T-helper 2 cell treated with Interferon-gamma antibody and Interleukin-4, amounts not matched to agents 5 μg/mL and 100 μg/mL, for 36 hours (primary cell): ENCODE data around the gene WDR27.

Source experiments
- DNase-seq: peaks from one replicate; pipeline ENCODE4 v3.0.0; 2021; ENCODE audit warnings: low spot score
- H3K27ac Mint-ChIP-seq: one replicate; pipeline ENCODE4 v1.8.0; 2021; ENCODE audit warnings: mild to moderate bottlenecking, mixed read lengths
- H3K27me3 Mint-ChIP-seq: one replicate; pipeline ENCODE4 v1.8.0; 2021; ENCODE audit warnings: low read depth, mixed read lengths
- H3K36me3 Mint-ChIP-seq: one replicate; pipeline ENCODE4 v1.8.0; 2021; ENCODE audit warnings: low read depth, mixed read lengths
- H3K4me1 Mint-ChIP-seq: one replicate; pipeline ENCODE4 v1.8.0; 2021; ENCODE audit warnings: low read depth, mixed read lengths
- H3K4me3 Mint-ChIP-seq: one replicate; pipeline ENCODE4 v1.8.0; 2022; ENCODE audit warnings: mild to moderate bottlenecking, moderate library complexity, mixed read lengths
- H3K9me3 Mint-ChIP-seq: one replicate; pipeline ENCODE4 v1.8.0; 2021; ENCODE audit warnings: mixed read lengths

WDR27 gene

DNA sequence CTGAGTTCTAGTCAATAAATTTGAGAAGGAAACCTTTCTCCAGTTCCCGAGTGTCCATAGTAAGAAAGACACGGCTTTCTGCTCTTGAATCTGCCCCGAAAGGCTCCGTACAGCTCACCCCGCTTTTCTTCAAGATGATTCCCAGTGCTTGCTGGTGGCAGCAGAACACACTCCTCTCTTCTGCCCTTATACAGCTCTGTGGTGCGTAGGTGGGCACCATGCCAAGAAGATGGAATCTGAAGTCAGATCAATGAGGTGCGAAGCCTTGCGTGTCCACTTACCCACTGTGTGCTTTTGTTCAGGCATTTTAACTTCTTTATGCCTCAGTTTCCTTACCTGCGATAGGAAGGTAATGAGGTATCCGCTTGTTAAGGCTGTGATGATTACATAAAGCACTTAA is 142.2 kb downstream of the WDR27 start:
- DNase-seq: no peak
- peaks cover 24% of the 10 kb centered on the region for H3K4me1 Mint-ChIP-seq
- peaks cover 12% of the 10 kb centered on the region for H3K36me3 Mint-ChIP-seq
- H3K27me3 Mint-ChIP-seq: peaks cover 14% of the 10 kb centered on the region
- H3K9me3 Mint-ChIP-seq: no peaks in the 10 kb centered on the region
- no peak overlapping the region for H3K4me3 Mint-ChIP-seq
- no peak overlapping the region for H3K27ac Mint-ChIP-seq

DNA sequence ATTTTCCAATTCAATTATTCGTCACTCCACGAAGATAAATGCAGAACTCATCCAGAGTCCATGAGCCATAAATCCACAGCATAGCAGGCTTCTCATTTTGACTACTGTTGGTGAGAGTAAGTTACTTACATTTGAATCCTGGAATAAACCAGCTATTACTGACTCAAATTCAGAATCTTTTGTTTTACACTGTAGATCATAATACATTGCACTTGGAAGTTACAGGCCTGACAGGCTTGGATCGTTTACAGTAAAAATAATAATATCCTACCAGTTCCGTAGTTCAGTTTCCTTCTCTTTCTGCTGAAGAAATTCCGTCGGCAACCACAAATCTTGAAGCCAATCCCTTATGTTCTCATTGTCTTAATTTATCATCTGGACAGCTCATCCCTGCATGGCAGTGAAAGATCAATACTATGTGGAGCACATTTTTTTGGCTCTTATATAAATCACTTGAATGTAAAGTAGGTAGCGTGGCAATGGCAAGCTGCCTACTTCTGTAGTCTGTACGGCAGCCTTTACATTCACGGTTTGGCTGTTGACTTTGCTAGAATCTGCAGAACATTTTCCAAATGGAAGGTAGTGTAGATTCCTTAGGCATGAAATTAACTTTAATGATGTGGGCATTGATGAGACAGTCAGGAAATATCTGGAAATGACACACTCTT is 142.9 kb downstream of the WDR27 start:
- H3K4me3 Mint-ChIP-seq: no peak overlapping the region
- H3K27ac Mint-ChIP-seq: no peak overlapping the region
- H3K4me1 Mint-ChIP-seq: peaks cover 24% of the 10 kb centered on the region
- H3K9me3 Mint-ChIP-seq: no peaks in the 10 kb centered on the region
- DNase-seq: no peak
- peaks cover 12% of the 10 kb centered on the region for H3K36me3 Mint-ChIP-seq
- H3K27me3 Mint-ChIP-seq: peaks cover 14% of the 10 kb centered on the region

DNA sequence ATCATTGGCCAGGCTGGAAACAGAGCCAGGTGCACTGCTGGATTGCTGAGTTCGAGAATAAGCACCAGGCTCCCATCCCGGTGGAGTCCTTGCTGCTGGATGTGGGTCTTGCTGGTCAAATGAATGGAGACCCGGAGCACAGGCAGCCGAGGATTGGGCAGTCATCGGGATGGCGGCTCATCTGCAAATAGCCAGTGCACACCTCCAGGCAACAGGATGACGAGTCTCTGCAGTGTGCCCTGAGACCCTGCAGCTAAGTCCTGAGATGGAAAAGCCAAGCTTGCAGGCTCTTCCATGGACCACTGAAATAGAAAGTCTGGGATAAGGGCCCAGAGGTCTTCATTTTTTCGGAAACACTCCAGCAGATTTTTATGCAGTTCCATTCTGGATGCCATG is 143.5 kb downstream of the WDR27 start:
- H3K36me3 Mint-ChIP-seq: peaks cover 12% of the 10 kb centered on the region
- H3K9me3 Mint-ChIP-seq: no peaks in the 10 kb centered on the region
- DNase-seq: no peak
- H3K27ac Mint-ChIP-seq: no peak overlapping the region
- H3K4me3 Mint-ChIP-seq: no peak overlapping the region
- peaks cover 14% of the 10 kb centered on the region for H3K27me3 Mint-ChIP-seq
- H3K4me1 Mint-ChIP-seq: peaks cover 24% of the 10 kb centered on the region

DNA sequence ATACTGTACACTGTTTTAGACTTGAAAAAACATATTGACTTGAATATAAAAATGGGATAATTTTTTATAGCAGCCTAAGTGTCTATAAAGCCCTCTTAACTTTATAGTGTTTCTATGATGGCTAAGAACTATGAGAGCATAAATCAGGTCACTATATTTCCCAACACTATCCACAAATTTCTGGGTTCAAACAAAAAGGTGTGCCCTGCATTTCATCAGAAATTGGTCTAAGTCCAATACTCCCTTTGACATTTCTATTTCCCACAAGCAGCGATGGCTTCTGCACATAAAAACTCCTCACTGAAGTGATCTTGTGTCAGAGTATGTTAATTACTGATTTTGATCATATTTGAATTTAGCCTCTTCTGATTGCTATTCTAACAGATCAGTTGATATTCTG is 143.9 kb downstream of the WDR27 start:
- Mint-ChIP-seq H3K9me3 (no peaks in the 10 kb centered on the region), H3K27me3 (peaks cover 14% of the 10 kb centered on the region), H3K4me3 (no peak overlapping the region), H3K4me1 (peaks cover 24% of the 10 kb centered on the region), H3K36me3 (peaks cover 12% of the 10 kb centered on the region), H3K27ac (no peak overlapping the region)
- no peak for DNase-seq

DNA sequence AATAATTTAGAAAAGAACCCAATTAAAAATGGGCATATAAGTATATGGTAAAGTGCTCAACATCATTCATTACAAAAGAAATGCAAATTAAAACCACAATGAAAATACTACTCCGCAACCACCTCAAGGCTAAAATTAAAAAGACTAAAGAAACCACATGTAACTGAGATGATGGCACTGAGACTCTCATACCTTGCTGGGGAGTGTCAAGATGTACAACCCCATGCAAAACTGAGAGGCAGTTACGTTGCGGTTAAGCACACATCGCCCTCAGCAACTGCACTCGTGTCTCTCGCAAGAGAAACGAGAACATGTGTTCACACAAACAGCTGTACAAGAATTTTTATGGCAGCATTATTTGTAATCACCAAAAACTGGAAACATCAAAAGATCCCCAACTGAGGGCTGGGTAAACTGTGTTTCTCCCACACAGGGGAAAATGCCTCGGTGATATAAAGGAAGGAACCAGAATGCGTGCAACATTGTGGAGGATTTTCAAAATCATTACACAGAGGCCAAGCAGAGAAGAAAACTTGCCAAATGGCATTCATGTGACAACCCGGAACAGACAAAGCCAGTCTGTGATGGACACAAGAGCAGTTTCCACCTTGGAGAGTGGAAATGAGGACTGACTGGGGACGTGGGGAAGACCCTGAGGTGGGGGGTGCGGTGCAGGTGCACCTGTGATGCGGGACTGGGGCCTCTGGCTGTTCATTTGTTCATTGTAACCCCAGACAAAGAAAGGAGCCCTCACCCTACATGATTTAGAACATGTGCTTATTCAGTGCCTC is 144.9 kb downstream of the WDR27 start:
- Mint-ChIP-seq H3K4me3 (peak overlapping the region; percentile 71), H3K27me3 (peaks cover 5% of the 10 kb centered on the region), H3K9me3 (no peaks in the 10 kb centered on the region), H3K27ac (peak overlapping the region; percentile 71), H3K36me3 (peaks cover 12% of the 10 kb centered on the region), H3K4me1 (peaks cover 24% of the 10 kb centered on the region)
- peak; percentile 65 for DNase-seq

DNA sequence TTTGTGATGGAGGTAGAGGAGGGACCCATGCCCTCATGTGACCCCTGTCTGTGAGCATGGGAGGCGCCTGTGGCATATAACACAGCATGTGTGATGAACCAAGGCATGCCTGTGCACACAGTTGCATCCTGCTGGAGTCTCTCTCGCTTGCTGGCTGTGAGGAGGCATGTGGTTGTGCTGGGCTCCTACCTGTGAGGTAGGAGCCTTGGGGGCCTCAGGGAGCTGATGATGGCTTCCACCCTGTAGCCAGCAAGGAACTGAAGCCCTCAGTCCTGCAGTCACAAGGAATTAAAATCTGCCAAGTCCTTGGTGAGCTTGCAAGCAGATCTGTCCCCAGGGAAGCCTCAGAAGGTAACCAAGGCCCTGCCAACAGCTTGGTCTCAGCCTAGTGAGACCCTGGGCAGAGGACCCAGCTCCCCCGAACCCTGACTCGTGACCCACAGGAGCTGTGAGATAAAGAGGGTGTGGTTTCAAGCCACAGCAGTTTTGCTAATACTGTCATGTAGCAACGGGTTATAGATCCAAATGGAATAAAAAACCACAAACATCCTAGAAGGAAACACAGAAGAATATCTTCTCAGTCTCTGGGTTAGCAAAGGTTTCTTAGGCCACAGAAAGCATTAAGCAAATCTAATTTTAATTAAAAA is 145.7 kb downstream of the WDR27 start:
- Mint-ChIP-seq H3K4me1 (peaks cover 24% of the 10 kb centered on the region), H3K4me3 (peak overlapping the region; percentile 41), H3K27ac (no peak overlapping the region), H3K36me3 (peaks cover 12% of the 10 kb centered on the region), H3K27me3 (peaks cover 4% of the 10 kb centered on the region), H3K9me3 (no peaks in the 10 kb centered on the region)
- no peak for DNase-seq

DNA sequence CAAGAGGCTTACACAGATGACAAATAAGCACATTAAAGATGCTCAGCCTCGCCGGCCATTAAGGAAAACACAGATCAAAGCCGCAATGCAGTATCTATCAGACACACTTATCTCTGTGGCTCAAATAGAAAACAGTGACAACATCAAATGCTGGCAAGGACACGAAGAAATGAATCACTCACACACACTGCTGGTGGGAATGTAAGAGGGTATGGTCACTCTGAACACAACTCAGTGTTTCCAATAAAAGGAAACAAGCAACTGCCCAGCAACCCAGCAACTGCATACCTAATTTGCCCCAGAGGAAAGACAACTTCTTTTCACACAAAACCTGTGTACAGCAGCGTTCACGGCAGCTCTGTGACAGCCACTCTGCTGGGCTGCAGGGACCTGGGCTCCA is 155.8 kb downstream of the WDR27 start:
- Mint-ChIP-seq H3K4me3 (no peak overlapping the region), H3K4me1 (no peaks in the 10 kb centered on the region), H3K9me3 (peaks cover 13% of the 10 kb centered on the region), H3K27me3 (peaks cover 9% of the 10 kb centered on the region), H3K36me3 (no peaks in the 10 kb centered on the region), H3K27ac (no peak overlapping the region)
- DNase-seq: no peak

DNA sequence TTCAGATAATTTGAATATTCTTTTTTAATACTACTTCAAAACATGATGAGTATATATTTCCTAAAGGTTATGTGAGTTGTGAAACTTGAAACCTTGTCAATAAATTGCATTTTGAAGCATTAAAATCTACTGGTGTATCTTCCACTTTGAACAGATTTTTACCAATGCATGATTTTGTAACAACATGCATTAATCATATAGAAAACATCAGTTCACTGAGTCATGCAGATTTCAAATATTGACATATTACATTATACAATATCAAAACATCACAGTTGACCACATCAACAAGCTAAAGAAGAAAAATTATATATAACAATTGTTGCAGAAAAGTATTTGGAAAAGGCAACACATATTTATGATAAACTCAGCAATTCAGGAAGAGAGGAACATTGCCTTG is 158.1 kb downstream of the WDR27 start:
- Mint-ChIP-seq H3K4me3 (no peak overlapping the region), H3K9me3 (peaks cover 13% of the 10 kb centered on the region), H3K27ac (no peak overlapping the region), H3K4me1 (peaks cover 1% of the 10 kb centered on the region), H3K36me3 (no peaks in the 10 kb centered on the region), H3K27me3 (peaks cover 6% of the 10 kb centered on the region)
- DNase-seq: no peak

DNA sequence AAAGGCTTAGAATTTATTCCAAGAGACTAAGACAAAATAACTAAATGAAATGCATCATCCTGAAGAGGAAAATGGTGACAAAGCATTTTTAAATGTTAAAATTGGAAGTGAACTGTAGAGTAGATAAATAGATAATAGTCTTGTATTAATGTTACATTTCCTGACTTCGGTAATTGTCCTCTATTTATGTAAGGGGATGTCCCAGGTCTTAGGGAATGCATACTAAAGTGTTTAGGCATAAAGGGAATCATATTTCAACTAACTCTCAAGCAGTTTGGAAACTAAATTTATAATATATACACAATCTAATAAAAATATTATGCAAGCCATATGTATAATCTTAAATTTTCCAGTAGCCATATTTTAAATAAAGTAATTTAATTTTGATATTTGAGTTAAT is 159.3 kb downstream of the WDR27 start:
- peaks cover 1% of the 10 kb centered on the region for H3K4me1 Mint-ChIP-seq
- H3K27ac Mint-ChIP-seq: no peak overlapping the region
- H3K4me3 Mint-ChIP-seq: no peak overlapping the region
- H3K9me3 Mint-ChIP-seq: peaks cover 10% of the 10 kb centered on the region
- no peaks in the 10 kb centered on the region for H3K36me3 Mint-ChIP-seq
- H3K27me3 Mint-ChIP-seq: peaks cover 6% of the 10 kb centered on the region
- no peak for DNase-seq

DNA sequence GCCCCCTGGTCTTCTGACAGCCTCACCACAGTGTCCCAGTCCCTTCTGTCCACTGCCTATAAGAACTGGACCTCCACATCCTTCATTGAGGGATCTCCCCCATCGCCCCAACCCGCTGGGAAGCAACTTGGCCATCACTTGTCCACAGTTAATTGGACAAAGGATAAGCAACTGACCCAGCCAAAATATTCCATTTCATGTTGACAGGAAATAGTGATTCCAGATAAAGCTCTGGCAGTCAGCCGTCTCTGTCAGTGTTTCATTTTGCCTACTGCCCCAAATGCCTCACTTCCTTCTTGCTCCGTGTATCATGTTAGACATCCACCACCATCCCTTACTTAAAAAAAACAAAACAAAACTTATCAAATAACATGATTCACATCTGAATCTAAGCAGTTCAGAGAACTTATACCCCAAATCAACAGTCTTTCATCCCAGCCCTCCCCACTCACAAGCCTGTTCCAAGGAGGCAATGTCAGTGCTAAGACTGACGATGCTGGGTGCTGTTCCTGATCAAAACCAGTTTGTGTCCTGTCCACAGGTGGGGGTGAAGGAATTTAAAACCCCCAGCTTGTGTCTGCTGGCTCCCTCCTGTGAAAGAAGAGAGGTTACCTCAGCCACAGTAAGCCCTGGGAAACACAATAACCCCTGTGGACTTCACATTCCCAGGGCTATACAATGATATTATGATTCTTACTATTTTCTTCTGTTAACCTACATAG is 162.5 kb downstream of the WDR27 start:
- Mint-ChIP-seq H3K36me3 (no peaks in the 10 kb centered on the region), H3K4me1 (peaks cover 1% of the 10 kb centered on the region), H3K9me3 (peaks cover 6% of the 10 kb centered on the region), H3K27me3 (peaks cover 6% of the 10 kb centered on the region), H3K4me3 (no peak overlapping the region), H3K27ac (no peak overlapping the region)
- DNase-seq: no peak

DNA sequence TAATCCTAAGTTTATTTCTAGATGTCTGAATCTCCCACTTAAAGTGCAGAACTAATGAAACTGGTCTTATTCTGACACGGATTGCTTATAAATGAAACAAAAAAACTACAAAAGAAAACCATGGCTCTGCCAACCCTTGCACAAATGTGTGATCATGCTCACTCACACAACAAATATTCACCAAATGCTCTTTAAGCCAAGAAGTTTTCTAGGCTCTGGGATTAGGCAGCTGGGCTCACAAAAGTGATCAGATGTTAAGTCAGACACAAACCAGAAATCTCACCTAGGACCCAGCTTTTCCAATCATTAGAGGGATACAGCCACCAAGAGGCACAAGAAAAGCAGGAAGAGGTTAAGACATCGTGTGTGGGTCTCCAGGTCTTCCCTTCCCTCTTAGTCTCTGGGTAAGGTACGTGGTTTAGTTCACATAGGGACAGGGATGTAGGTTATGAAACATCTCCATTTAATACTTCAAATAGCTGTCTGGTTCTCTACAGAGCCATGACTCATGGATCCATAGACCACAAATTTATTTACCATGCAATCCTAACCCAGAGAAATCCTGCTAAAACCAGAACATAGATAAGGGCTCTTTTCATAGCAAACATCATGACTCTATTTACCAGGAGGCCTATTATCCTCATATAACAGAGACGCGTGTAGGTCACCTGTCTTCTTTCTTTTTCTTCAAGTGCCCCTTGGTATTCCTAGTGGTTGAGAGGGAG is 165.2 kb downstream of the WDR27 start:
- no peak for DNase-seq
- H3K36me3 Mint-ChIP-seq: peaks cover 6% of the 10 kb centered on the region
- no peak overlapping the region for H3K4me3 Mint-ChIP-seq
- H3K4me1 Mint-ChIP-seq: peaks cover 1% of the 10 kb centered on the region
- peaks cover 4% of the 10 kb centered on the region for H3K27me3 Mint-ChIP-seq
- H3K27ac Mint-ChIP-seq: no peak overlapping the region
- peaks cover 19% of the 10 kb centered on the region for H3K9me3 Mint-ChIP-seq

DNA sequence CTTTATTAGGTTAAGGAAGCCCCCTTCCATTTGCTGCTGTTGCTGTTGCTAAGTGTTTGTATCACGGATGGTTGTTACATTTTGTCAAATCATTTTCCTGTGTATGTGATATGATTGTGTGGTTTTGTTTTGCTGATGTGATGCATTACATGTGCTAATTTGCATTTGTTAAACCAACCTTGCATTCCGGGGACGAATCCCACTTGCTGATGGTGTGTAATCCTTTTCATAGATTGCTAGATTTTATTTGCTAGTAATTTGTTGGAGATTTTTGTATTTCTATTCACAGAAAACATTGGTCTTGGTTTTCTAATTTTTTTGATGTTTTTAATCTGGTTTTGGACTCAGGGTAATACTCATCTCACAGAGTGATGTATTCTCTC is 167.8 kb downstream of the WDR27 start:
- peaks cover 6% of the 10 kb centered on the region for H3K36me3 Mint-ChIP-seq
- DNase-seq: no peak
- peaks cover 4% of the 10 kb centered on the region for H3K27me3 Mint-ChIP-seq
- no peak overlapping the region for H3K27ac Mint-ChIP-seq
- no peak overlapping the region for H3K4me3 Mint-ChIP-seq
- H3K9me3 Mint-ChIP-seq: peaks cover 19% of the 10 kb centered on the region
- peaks cover 19% of the 10 kb centered on the region for H3K4me1 Mint-ChIP-seq

DNA sequence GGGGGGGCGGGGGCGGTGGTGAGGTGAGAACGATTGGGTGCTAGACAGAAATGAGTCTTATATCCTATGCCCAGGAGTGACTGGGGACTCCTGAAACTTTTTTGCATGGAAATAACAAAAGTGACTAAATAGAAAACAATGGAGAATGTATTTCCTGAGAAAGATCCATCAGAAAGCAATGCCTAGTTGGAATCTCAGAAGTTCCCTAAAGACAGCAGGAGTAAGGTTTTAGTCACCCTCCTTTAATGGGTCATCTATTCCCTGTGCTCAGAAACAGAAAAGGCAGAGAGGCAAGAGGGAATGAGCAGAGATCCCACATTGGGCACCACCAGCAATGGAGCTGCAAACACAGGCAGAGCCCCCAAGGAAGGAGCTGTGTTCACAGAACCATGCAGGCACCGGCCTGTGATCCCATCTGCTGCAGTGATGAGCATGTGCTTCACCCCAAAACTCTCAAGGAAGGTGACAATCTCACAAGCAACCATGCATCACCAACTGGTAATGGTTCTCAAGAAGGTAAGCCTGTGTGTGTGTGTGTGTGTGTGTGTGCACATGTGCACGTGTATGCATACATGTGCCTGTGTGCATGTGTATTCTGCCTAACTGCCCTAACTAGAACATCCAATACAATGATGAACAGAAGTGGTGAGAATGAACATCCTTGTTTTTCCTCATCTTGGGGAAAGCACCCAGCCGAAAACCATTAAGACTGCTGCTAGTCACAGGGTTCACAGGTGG is 168.4 kb downstream of the WDR27 start:
- Mint-ChIP-seq H3K36me3 (peaks cover 6% of the 10 kb centered on the region), H3K4me3 (no peak overlapping the region), H3K27ac (no peak overlapping the region), H3K9me3 (peaks cover 19% of the 10 kb centered on the region), H3K27me3 (peaks cover 4% of the 10 kb centered on the region), H3K4me1 (peaks cover 19% of the 10 kb centered on the region)
- DNase-seq: no peak
